ENCODE data around the gene PYROXD2. TPM values are rescaled to one million over a fixed set of nuclear protein-coding genes. Genes with fewer than 3 reads are reported as not detected.

Gene PYROXD2
- polyA plus RNA-seq, 3 donors: 2.7 to 9.9 (median 7.4) TPM

- H3K27ac ChIP-seq (ENCODE audit: low read depth, low read length): no peak overlapping the region
- WGBS, 3 donors: 73 to 93% (median 92%) methylated on average over 8 of the region's 8 CpGs
Measured at GRCh38 chr10:98380493-98381339, 34.3 kb downstream of the PYROXD2 start.

GRCh38 chr10:98378722-98379121 lies 36.3 kb downstream of the PYROXD2 start:
- H3K27ac ChIP-seq (ENCODE audit: low read depth, low read length): no peak overlapping the region
- 94 to 98% (median 96%) methylated on average over 4 of the region's 4 CpGs for WGBS, 3 donors

- no peak overlapping the region for H3K27ac ChIP-seq (ENCODE audit: low read depth, low read length)
- 91 to 99% (median 96%) methylated on average over 3 of the region's 3 CpGs for WGBS, 3 donors
Measured at GRCh38 chr10:98377536-98377935, 37.4 kb downstream of the PYROXD2 start.

GRCh38 chr10:98377001-98377400 lies 38.0 kb downstream of the PYROXD2 start:
- H3K27ac ChIP-seq (ENCODE audit: low read depth, low read length): no peak overlapping the region
- WGBS, 3 donors: 88 to 94% (median 91%) methylated on average over 2 of the region's 2 CpGs

- H3K27ac ChIP-seq (ENCODE audit: low read depth, low read length): no peak overlapping the region
Measured at GRCh38 chr10:98376485-98376884, 38.5 kb downstream of the PYROXD2 start.

GRCh38 chr10:98374217-98374985 lies 40.6 kb downstream of the PYROXD2 start:
- WGBS, 3 donors: 53 to 58% (median 56%) methylated on average over 8 of the region's 8 CpGs

More at GRCh38 chr10:98376485-98376884, 38.5 kb downstream of the PYROXD2 start:
- 56 to 79% (median 64%) methylated on average over 1 of the region's 1 CpG for WGBS, 3 donors

GRCh38 chr10:98373260-98374040 lies 41.5 kb downstream of the PYROXD2 start:
- 58 to 67% (median 59%) methylated on average over 12 of the region's 12 CpGs for WGBS, 3 donors
- no peak overlapping the region for H3K27ac ChIP-seq (ENCODE audit: low read depth, low read length)

More at GRCh38 chr10:98374217-98374985, 40.6 kb downstream of the PYROXD2 start:
- no peak overlapping the region for H3K27ac ChIP-seq (ENCODE audit: low read depth, low read length)

GRCh38 chr10:98370831-98371820 lies 43.9 kb downstream of the PYROXD2 start:
- H3K27ac ChIP-seq (ENCODE audit: low read depth, low read length): no peak overlapping the region
- 58 to 74% (median 65%) methylated on average over 14 of the region's 14 CpGs for WGBS, 3 donors

- no peak overlapping the region for H3K27ac ChIP-seq (ENCODE audit: low read depth, low read length)
- 77 to 88% (median 88%) methylated on average over 7 of the region's 7 CpGs for WGBS, 3 donors
Measured at GRCh38 chr10:98369801-98370200, 45.2 kb downstream of the PYROXD2 start.

GRCh38 chr10:98368644-98369043 lies 46.3 kb downstream of the PYROXD2 start:
- WGBS, 3 donors: 93 to 97% (median 95%) methylated on average over 2 of the region's 2 CpGs
- H3K27ac ChIP-seq (ENCODE audit: low read depth, low read length): no peak overlapping the region

- H3K27ac ChIP-seq (ENCODE audit: low read depth, low read length): no peak overlapping the region
- WGBS, 3 donors: 89 to 94% (median 91%) methylated on average over 19 of the region's 19 CpGs
Measured at GRCh38 chr10:98367604-98368451, 47.2 kb downstream of the PYROXD2 start.

GRCh38 chr10:98366062-98366530 lies 48.9 kb downstream of the PYROXD2 start:
- 76 to 91% (median 84%) methylated on average over 6 of the region's 6 CpGs for WGBS, 3 donors

GRCh38 chr10:98365406-98366061 lies 49.4 kb downstream of the PYROXD2 start:
- no peak overlapping the region for H3K27ac ChIP-seq (ENCODE audit: low read depth, low read length)
- 84 to 91% (median 85%) methylated on average over 18 of the region's 18 CpGs for WGBS, 3 donors

More at GRCh38 chr10:98366062-98366530, 48.9 kb downstream of the PYROXD2 start:
- H3K27ac ChIP-seq (ENCODE audit: low read depth, low read length): no peak overlapping the region

GRCh38 chr10:98364432-98365102 lies 50.4 kb downstream of the PYROXD2 start:
- 86 to 91% (median 89%) methylated on average over 9 of the region's 9 CpGs for WGBS, 3 donors
- no peak overlapping the region for H3K27ac ChIP-seq (ENCODE audit: low read depth, low read length)

- WGBS, 3 donors: 40 to 92% (median 87%) methylated on average over 6 of the region's 6 CpGs
- no peak overlapping the region for H3K27ac ChIP-seq (ENCODE audit: low read depth, low read length)
Measured at GRCh38 chr10:98363220-98363619, 51.8 kb downstream of the PYROXD2 start.
